Coronary artery (tissue), 2 donors: ENCODE measurements around the gene TMEM209.
"Not testable (repeated sequence)": the region's sequence is repeated elsewhere in the genome, so short reads cannot be mapped to it uniquely, and the experiment has no call there.

Experiments
- DNase-seq: peaks from one replicate; pipeline ENCODE4 v3.0.0-alpha.2; 2017; ENCODE audit warnings: low spot score
- H3K27ac ChIP-seq, 2 donors: fragments of 200-600 bp; sonication (generic); one replicate each; pipeline ENCODE4 v1.5.1; 2016 to 2019
- H3K4me3 ChIP-seq: fragments of 200-600 bp; sonication (generic); 2 replicates; pipeline ENCODE4 v1.5.1; 2016; ENCODE audit warnings: mild to moderate bottlenecking, moderate library complexity
- CTCF ChIP-seq: fragments of 200-600 bp; sonication (generic); IDR thresholded peaks from one replicate; pipeline ENCODE4 v1.5.1; 2019; ENCODE audit warnings: antibody characterized with exemption

TMEM209 gene

GRCh38 chr7:130129011-130129411, 76.2 kb downstream of the TMEM209 start:
- TF ChIP-seq CTCF: no peak
- Histone ChIP-seq H3K27ac (no peak overlapping the region), H3K4me3 (no peak overlapping the region)
- DNase-seq: no peak

GRCh38 chr7:130127821-130128317, 77.3 kb downstream of the TMEM209 start:
- Histone ChIP-seq H3K4me3 (no peak overlapping the region), H3K27ac (no peak overlapping the region)
- no peak for DNase-seq
- no peak for TF ChIP-seq CTCF

GRCh38 chr7:130127404-130127803, 77.8 kb downstream of the TMEM209 start:
- no peak overlapping the region for H3K27ac ChIP-seq
- no peak for TF ChIP-seq CTCF
- no peak for DNase-seq
- H3K4me3 ChIP-seq: no peak overlapping the region

- not testable (repeated sequence) for DNase-seq, H3K4me3 ChIP-seq, H3K27ac ChIP-seq
These were observed 78.4 kb downstream of the TMEM209 start for GRCh38 chr7:130126840-130127239.

GRCh38 chr7:130124711-130125110, 80.5 kb downstream of the TMEM209 start:
- no peak overlapping the region for H3K27ac ChIP-seq
- no peak for TF ChIP-seq CTCF
- DNase-seq: no peak
- no peak overlapping the region for H3K4me3 ChIP-seq

- Histone ChIP-seq H3K27ac (no peak overlapping the region), H3K4me3 (no peak overlapping the region)
- TF ChIP-seq CTCF: no peak
- DNase-seq: no peak
These were observed 81.7 kb downstream of the TMEM209 start for GRCh38 chr7:130123501-130123900.

- DNase-seq: no peak
- H3K27ac ChIP-seq: no peak overlapping the region
These were observed 86.4 kb downstream of the TMEM209 start for GRCh38 chr7:130118801-130119200.

More at GRCh38 chr7:130118801-130119200, 86.4 kb downstream of the TMEM209 start:
- H3K4me3 ChIP-seq: no peak overlapping the region
- TF ChIP-seq CTCF: no peak
